OCI-LY3 (cell line): ENCODE results near the gene S100A13.

Experiments
- EZH2phosphoT487 ChIP-seq: fragments of 200-600 bp; shearing (Covaris generic); IDR thresholded peaks from 2 replicates; pipeline ENCODE4 v1.6.1; 2018; ENCODE audit warnings: antibody characterized with exemption, mixed run types, low read depth
- TF ChIP-seq, protein P1 (sequence below): fragments of 200-600, 300-600 bp; sonication (generic); IDR thresholded peaks from 2 replicates; pipeline ENCODE4 v1.5.1; 2014; ENCODE audit warnings: antibody characterized with exemption, low read length, low read depth

GRCh38 chr1:153571706-153572105 lies 55.6 kb downstream of the S100A13 start:
- TF ChIP-seq, protein P1, sequence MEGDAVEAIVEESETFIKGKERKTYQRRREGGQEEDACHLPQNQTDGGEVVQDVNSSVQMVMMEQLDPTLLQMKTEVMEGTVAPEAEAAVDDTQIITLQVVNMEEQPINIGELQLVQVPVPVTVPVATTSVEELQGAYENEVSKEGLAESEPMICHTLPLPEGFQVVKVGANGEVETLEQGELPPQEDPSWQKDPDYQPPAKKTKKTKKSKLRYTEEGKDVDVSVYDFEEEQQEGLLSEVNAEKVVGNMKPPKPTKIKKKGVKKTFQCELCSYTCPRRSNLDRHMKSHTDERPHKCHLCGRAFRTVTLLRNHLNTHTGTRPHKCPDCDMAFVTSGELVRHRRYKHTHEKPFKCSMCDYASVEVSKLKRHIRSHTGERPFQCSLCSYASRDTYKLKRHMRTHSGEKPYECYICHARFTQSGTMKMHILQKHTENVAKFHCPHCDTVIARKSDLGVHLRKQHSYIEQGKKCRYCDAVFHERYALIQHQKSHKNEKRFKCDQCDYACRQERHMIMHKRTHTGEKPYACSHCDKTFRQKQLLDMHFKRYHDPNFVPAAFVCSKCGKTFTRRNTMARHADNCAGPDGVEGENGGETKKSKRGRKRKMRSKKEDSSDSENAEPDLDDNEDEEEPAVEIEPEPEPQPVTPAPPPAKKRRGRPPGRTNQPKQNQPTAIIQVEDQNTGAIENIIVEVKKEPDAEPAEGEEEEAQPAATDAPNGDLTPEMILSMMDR, result no peak
- TF ChIP-seq EZH2phosphoT487, result no peak
